Measurements from ENCODE around the gene ERVK3-1. TPM values are rescaled to one million over a fixed set of nuclear protein-coding genes. Genes with fewer than 3 reads are reported as not detected.

The ERVK3-1 gene
- total and polyA plus RNA-seq, 2 of the 8 experiments (the other 6 are each of a cell fraction or from before 2014, with no cell fraction given): 29.9 to 31.5 TPM

- Histone ChIP-seq H3K14ac (ENCODE audit: insufficient read length) (no peak overlapping the region), H3K4me3 (ENCODE audit: extremely low read depth in 1 of 4, insufficient read depth in 2 of 4, low read depth in 3 of 4, low read length in 4 of 4) (no peak overlapping the region), H3K36me3 (ENCODE audit: control insufficient read depth in 2 of 4, insufficient read depth in 4 of 4, low read length in 3 of 4) (peaks cover 0 to 13% (median 5%) of the 10 kb centered on the region in 4 experiments; a peak in 3 of 8 replicates), H3K9me3 (ENCODE audit: insufficient read depth in 2 of 2, low read depth in 1 of 2, low read length in 1 of 2) (no peaks in the 10 kb centered on the region; a peak in 1 of 4 replicates), H3K27ac (ENCODE audit: low read depth, low read length) (no peak overlapping the region), H4K8ac (ENCODE audit: extremely low read depth, insufficient read depth, low read length) (no peak overlapping the region; the same call in 1 of the 2 replicates), H2AK5ac (ENCODE audit: low read depth, low read length) (no peak overlapping the region), H3K23ac (ENCODE audit: insufficient read length) (no peak overlapping the region), H3K27me3 (replicated peaks in 1 of 4; ENCODE audit: control insufficient read depth in 3 of 4, extremely low read depth in 1 of 4, insufficient read depth in 3 of 4, low read length in 3 of 4) (no peaks in the 10 kb centered on the region), H3K23me2 (ENCODE audit: low read depth, low read length) (peaks cover 4% of the 10 kb centered on the region), H3K4me1 (replicated peaks in 1 of 4; ENCODE audit: control insufficient read depth in 3 of 4, insufficient read depth in 4 of 4, low read length in 3 of 4) (peaks cover 4 to 11% (median 6%) of the 10 kb centered on the region in 4 experiments; a peak in 6 of 7 replicates), H4K91ac (replicated peaks; ENCODE audit: insufficient read length, low read length) (no peak overlapping the region), H3K79me2 (ENCODE audit: control insufficient read depth in 1 of 2, insufficient read depth in 2 of 2, low read length in 2 of 2) (peaks cover 12 to 22% of the 10 kb centered on the region in 2 experiments), H2AFZ (ENCODE audit: low read length) (no peak overlapping the region), H4K20me1 (replicated peaks in 1 of 2; ENCODE audit: control insufficient read depth in 1 of 2, insufficient read depth in 2 of 2, low read length in 2 of 2) (peaks cover 5 to 10% of the 10 kb centered on the region in 2 experiments), H2BK5ac (ENCODE audit: low read depth, low read length) (no peak overlapping the region), H3K18ac (ENCODE audit: extremely low read depth, low read length) (no peak overlapping the region), H4K5ac (ENCODE audit: insufficient read length, low read depth, low read length) (no peak overlapping the region), H3K79me1 (ENCODE audit: low read depth, low read length) (peaks cover 14% of the 10 kb centered on the region), H2BK12ac (ENCODE audit: low read depth, low read length) (no peak overlapping the region), H2BK15ac (ENCODE audit: low read length) (no peak overlapping the region), H3K4ac (replicated peaks; ENCODE audit: insufficient read length, low read depth, low read length) (no peak overlapping the region), H3K4me2 (ENCODE audit: insufficient read depth in 1 of 2, low read depth in 2 of 2, low read length in 2 of 2) (no peak overlapping the region), H3K9ac (replicated peaks in 1 of 4; ENCODE audit: extremely low read depth in 1 of 4, low read depth in 3 of 4, low read length in 3 of 4) (no peak overlapping the region), H2BK20ac (ENCODE audit: low read length) (no peak overlapping the region), H2BK120ac (replicated peaks; ENCODE audit: low read depth, low read length) (no peak overlapping the region), H3K56ac (replicated peaks; ENCODE audit: insufficient read length, low read depth, low read length) (no peak overlapping the region)
- 89% methylated on average over 3 of the region's 3 CpGs; no CpG with 5 or more reads in 1 of the 2 experiments for WGBS, 2 experiments (ENCODE audit: extremely low coverage in 1 of 2, insufficient coverage in 1 of 2, insufficient read length in 1 of 2, insufficient replicate concordance in 2 of 2, low coverage in 1 of 2, low lambda C conversion rate in 2 of 2, missing lambda C conversion rate in 1 of 2)
- DNase-seq (ENCODE audit: low read depth in 1 of 2, low spot score in 2 of 2) (no peak), FAIRE-seq (no peak)
- ChIA-PET POLR2A (ENCODE audit: partially characterized antibody) (interaction anchor here (0.7 to 9.4 kb wide), 12 partner anchors 10 to 127 kb away, joined by 3 to 83 read pairs (median 4); partner anchors contain the start of gene ZNF544), CTCF (ENCODE audit: partially characterized antibody) (interaction anchor here (0.6 to 1.6 kb wide), 4 partner anchors 14 to 1915 kb away, joined by 3 to 6 read pairs (median 4); partner anchors contain the start of gene ZNF544)
- TF ChIP-seq RFX5 (IDR thresholded peaks at IDR 0.05; ENCODE audit: borderline replicate concordance, low read depth, low read length): no peak
- TF ChIP-seq MAX (IDR thresholded peaks at IDR 0.05): no peak
- TF ChIP-seq SIN3A (conservative IDR thresholded peaks at IDR 0.05 in 1 of 2, IDR thresholded peaks at IDR 0.05 in 1 of 2; ENCODE audit: low read depth in 1 of 2, low read length in 2 of 2): no peak
- TF ChIP-seq ATF3 (IDR thresholded peaks at IDR 0.05; ENCODE audit: insufficient read depth, low read depth, low read length): no peak
- no peak for TF ChIP-seq RAD21 (IDR thresholded peaks at IDR 0.05 in 1 of 2, conservative IDR thresholded peaks at IDR 0.05 in 1 of 2; ENCODE audit: low read depth in 2 of 2, low read length in 2 of 2)
Measured at GRCh38 chr19:58275564-58275963, 29.6 kb upstream of the ERVK3-1 start.
